Retinal pigment epithelial cell (primary cell): ENCODE data around the gene COASY.

Experiments
- DNase-seq: peaks from one replicate; pipeline ENCODE4 v3.0.0-alpha.2; 2010; ENCODE audit warnings: low read depth
- H3K4me3 ChIP-seq: 2 replicates; pipeline ENCODE4 v1.5.1; 2011; ENCODE audit warnings: mild to moderate bottlenecking, low read length, control low read depth, moderate library complexity
- CTCF ChIP-seq: conservative IDR thresholded peaks from 2 replicates; pipeline ENCODE4 v1.5.1; 2011; ENCODE audit warnings: low read depth, low read length, control low read depth, inconsistent platforms

The COASY gene

GRCh38 chr17:42522263-42522790, 39.6 kb upstream of the COASY start:
- DNase-seq, result no peak
- no peak overlapping the region for H3K4me3 ChIP-seq
- no peak for TF ChIP-seq CTCF

GRCh38 chr17:42522798-42523278, 39.1 kb upstream of the COASY start:
- TF ChIP-seq CTCF, result no peak
- DNase-seq, result no peak
- H3K4me3 ChIP-seq, result no peak overlapping the region

GRCh38 chr17:42525221-42525620, 36.7 kb upstream of the COASY start:
- no peak overlapping the region for H3K4me3 ChIP-seq
- no peak for TF ChIP-seq CTCF
- DNase-seq, result no peak

GRCh38 chr17:42526031-42526444, 35.9 kb upstream of the COASY start:
- no peak overlapping the region for H3K4me3 ChIP-seq
- no peak for DNase-seq
- no peak for TF ChIP-seq CTCF

- no peak for TF ChIP-seq CTCF
- H3K4me3 ChIP-seq, result no peak overlapping the region
- DNase-seq, result no peak
Measured at GRCh38 chr17:42527932-42528331, 34.0 kb upstream of the COASY start.

- DNase-seq, result no peak
- no peak for TF ChIP-seq CTCF
- no peak overlapping the region for H3K4me3 ChIP-seq
Measured at GRCh38 chr17:42529061-42529460, 32.9 kb upstream of the COASY start.

- no peak for DNase-seq
- H3K4me3 ChIP-seq, result no peak overlapping the region
- TF ChIP-seq CTCF, result no peak
Measured at GRCh38 chr17:42530952-42531454, 30.9 kb upstream of the COASY start.
